Sigmoid colon (tissue), 7 donors: Measurements from ENCODE around the gene COL5A2. TPM values are rescaled to one million over a fixed set of nuclear protein-coding genes. Genes with fewer than 3 reads are reported as not detected.
A peak's percentile ranks its signal among the peaks of the same experiment; 100 is the strongest.

ENCODE experiments used
- DNase-seq: peaks from one replicate; pipeline ENCODE4 v3.0.0-alpha.2; 2019
- H3K27ac ChIP-seq, 4 donors: fragments of 200-600 bp; sonication (generic); one replicate each; pipeline ENCODE4 v1.5.1; 2016 to 2019; ENCODE audit warnings: mild to moderate bottlenecking in 1 of 4
- H3K27me3 ChIP-seq, 3 donors: fragments of 200-600 bp; sonication (generic); one replicate each; pipeline ENCODE4 v1.5.1; 2019; ENCODE audit warnings: mild to moderate bottlenecking in 1 of 3
- H3K36me3 ChIP-seq, 4 donors: fragments of 200-600 bp; sonication (generic); one replicate each; pipeline ENCODE4 v1.5.1; 2016 to 2019
- H3K4me1 ChIP-seq, 4 donors: fragments of 200-600 bp; sonication (generic); one replicate each; pipeline ENCODE4 v1.5.1; 2017 to 2019
- H3K4me3 ChIP-seq, 4 donors: fragments of 200-600 bp; sonication (generic); one replicate each; pipeline ENCODE4 v1.5.1; 2017 to 2019; ENCODE audit warnings: mild to moderate bottlenecking in 2 of 4, moderate library complexity in 1 of 4
- H3K9me3 ChIP-seq, 4 donors: fragments of 200-600 bp in 3 of 4; sonication (generic) in 3 of 4; one replicate each; pipeline versions ENCODE4 v1.5.1 to v1.6.1; 2013 to 2019
- CTCF ChIP-seq, 4 experiments: fragments of 450-650 bp in 3 of 4; fragments of 200-600 bp in 1 of 4; IDR thresholded peaks; one replicate each; pipeline ENCODE4 v1.5.1; 2016 to 2019; ENCODE audit warnings: antibody characterized with exemption in 4 of 4, mild to moderate bottlenecking in 3 of 4, moderate library complexity in 2 of 4
- EP300 ChIP-seq, 4 donors: sonication (generic); formaldehyde crosslinking; IDR thresholded peaks; one replicate each; pipeline ENCODE4 v1.6.1; 2017; ENCODE audit warnings: antibody characterized with exemption in 4 of 4
- POLR2A ChIP-seq, 2 donors: fragments of 450-650 bp; IDR thresholded peaks; one replicate each; pipeline ENCODE4 v1.6.1; 2016; ENCODE audit warnings: antibody characterized with exemption in 2 of 2, mild to moderate bottlenecking in 2 of 2, moderate library complexity in 2 of 2
- POLR2AphosphoS5 ChIP-seq, 4 donors: sonication (generic); formaldehyde crosslinking; IDR thresholded peaks; one replicate each; pipeline ENCODE4 v1.6.1; 2017; ENCODE audit warnings: antibody characterized with exemption in 4 of 4
- WGBS, 2 donors: extraction: QIAGEN DNeasy Blood & Tissue Kit; methylation state at CpG; one replicate each; pipeline ENCODE4 v1.1.7; 2013; 5-methylcytosine and 5-hydroxymethylcytosine counted together
- intact Hi-C: fragments of 100-400 bp; cut with DNase I; formaldehyde crosslinking; loops from one replicate; pipeline ENCODE4 v1.15.1; 2023
- polyA plus RNA-seq, 3 donors: library from polyadenylated mRNA; stranded (reverse); fragments of 200-250 nt; gene quantifications; one replicate each; pipeline ENCODE4 v1.2.3, GENCODE V29; 2013
- total RNA-seq, 4 donors: library from RNA; depleted of rRNA; stranded (reverse); fragments of >200 nt; gene quantifications; one replicate each; pipeline ENCODE4 v1.1.0, GENCODE V29; 2016
- donor health status: healthy with polysubstance abuse.
- donor health status: Bipolar disorder and iron deficiency.
- donor health status: healthy.

Gene COL5A2
- total and polyA plus RNA-seq, 7 donors, result 3.6 to 164 (median 60.9) TPM

GRCh38 chr2:189088591-189089205 is 90.9 kb downstream of the COL5A2 start:
- Histone ChIP-seq H3K9me3 (no peaks in the 10 kb centered on the region), H3K4me3 (no peak overlapping the region), H3K27me3 (no peaks in the 10 kb centered on the region), H3K4me1 (peaks cover 0 to 21% (median 21%) of the 10 kb centered on the region in 4 donors), H3K27ac (no peak overlapping the region), H3K36me3 (peaks cover 4 to 76% (median 9%) of the 10 kb centered on the region in 4 donors)
- WGBS, 2 donors, result 29 to 62% methylated on average over 3 of the region's 3 CpGs
- intact Hi-C loops, result no loop called here
- no peak for TF ChIP-seq POLR2AphosphoS5 (IDR thresholded peaks at IDR 0.05)
- TF ChIP-seq EP300 (IDR thresholded peaks at IDR 0.05), result no peak
- no peak for TF ChIP-seq CTCF (IDR thresholded peaks at IDR 0.05)
- no peak for TF ChIP-seq POLR2A (IDR thresholded peaks at IDR 0.05)
- DNase-seq, result no peak

DNA sequence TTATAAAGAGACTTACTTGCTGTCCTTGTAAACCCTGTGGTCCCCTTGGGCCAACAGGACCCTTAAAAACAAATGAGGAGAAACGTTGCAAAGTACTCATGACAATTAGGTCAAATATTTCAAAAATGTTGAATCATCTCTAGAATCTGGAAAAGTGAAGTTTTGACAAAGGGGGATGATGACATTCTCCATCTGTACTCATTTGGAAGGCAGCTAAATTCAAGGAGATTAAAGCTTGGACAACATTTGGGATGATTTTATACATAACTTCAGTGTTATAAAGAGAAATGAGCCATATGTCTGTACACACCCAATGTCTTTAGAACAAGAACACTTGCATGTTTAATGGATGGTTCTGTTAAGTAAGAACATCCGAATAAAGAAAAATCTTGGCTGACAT is 92.9 kb downstream of the COL5A2 start:
- Histone ChIP-seq H3K4me1 (peaks cover 0 to 16% (median 7%) of the 10 kb centered on the region in 4 donors), H3K36me3 (peaks cover 4 to 90% (median 13%) of the 10 kb centered on the region in 4 donors), H3K27ac (no peak overlapping the region), H3K9me3 (no peaks in the 10 kb centered on the region), H3K4me3 (no peak overlapping the region), H3K27me3 (no peaks in the 10 kb centered on the region)
- TF ChIP-seq POLR2AphosphoS5 (IDR thresholded peaks at IDR 0.05), result peak in 2 of 4 donors; percentile 27 to 31
- no peak for TF ChIP-seq CTCF (IDR thresholded peaks at IDR 0.05)
- DNase-seq, result no peak
- 67 to 71% methylated on average over 2 of the region's 2 CpGs for WGBS, 2 donors
- intact Hi-C loops, result no loop called here

GRCh38 chr2:189086250-189086649 is 93.3 kb downstream of the COL5A2 start:
- Histone ChIP-seq H3K36me3 (peaks cover 0 to 88% (median 13%) of the 10 kb centered on the region in 4 donors), H3K9me3 (no peaks in the 10 kb centered on the region), H3K27me3 (no peaks in the 10 kb centered on the region), H3K4me3 (no peak overlapping the region), H3K27ac (no peak overlapping the region), H3K4me1 (peaks cover 0 to 16% (median 7%) of the 10 kb centered on the region in 4 donors)
- 72 to 81% methylated on average over 2 of the region's 2 CpGs for WGBS, 2 donors
- DNase-seq, result no peak
- TF ChIP-seq EP300 (IDR thresholded peaks at IDR 0.05), result no peak
- TF ChIP-seq CTCF (IDR thresholded peaks at IDR 0.05), result no peak
- TF ChIP-seq POLR2A (IDR thresholded peaks at IDR 0.05), result no peak
- no peak for TF ChIP-seq POLR2AphosphoS5 (IDR thresholded peaks at IDR 0.05)
- intact Hi-C loops, result no loop called here

- peaks cover 0 to 16% (median 7%) of the 10 kb centered on the region in 4 donors for H3K4me1 ChIP-seq
- H3K36me3 ChIP-seq, result peaks cover 8 to 88% (median 14%) of the 10 kb centered on the region in 4 donors
- TF ChIP-seq CTCF (IDR thresholded peaks at IDR 0.05) (no peak), POLR2AphosphoS5 (IDR thresholded peaks at IDR 0.05) (no peak), EP300 (IDR thresholded peaks at IDR 0.05) (no peak), POLR2A (IDR thresholded peaks at IDR 0.05) (no peak)
- no peak overlapping the region for H3K4me3 ChIP-seq
- intact Hi-C loops, result no loop called here
- WGBS, 2 donors, result 78 to 79% methylated on average over 3 of the region's 3 CpGs
- H3K27me3 ChIP-seq, result no peaks in the 10 kb centered on the region
- H3K9me3 ChIP-seq, result no peaks in the 10 kb centered on the region
- peak overlapping the region in 1 of 4 donors; percentile 32 for H3K27ac ChIP-seq
- no peak for DNase-seq
These were observed 96.0 kb downstream of the COL5A2 start for GRCh38 chr2:189083606-189084005.

GRCh38 chr2:189083106-189083505 is 96.5 kb downstream of the COL5A2 start:
- H3K27ac ChIP-seq, result peak overlapping the region in 1 of 4 donors; percentile 32
- 88% methylated on average over 2 of the region's 2 CpGs for WGBS, 2 donors
- TF ChIP-seq CTCF (IDR thresholded peaks at IDR 0.05) (no peak), EP300 (IDR thresholded peaks at IDR 0.05) (no peak), POLR2AphosphoS5 (IDR thresholded peaks at IDR 0.05) (no peak), POLR2A (IDR thresholded peaks at IDR 0.05) (no peak)
- no peak for DNase-seq
- no peak overlapping the region for H3K4me3 ChIP-seq
- intact Hi-C loops, result no loop called here
- no peaks in the 10 kb centered on the region for H3K27me3 ChIP-seq
- no peaks in the 10 kb centered on the region for H3K9me3 ChIP-seq
- H3K36me3 ChIP-seq, result peaks cover 8 to 88% (median 14%) of the 10 kb centered on the region in 4 donors
- peaks cover 0 to 16% (median 7%) of the 10 kb centered on the region in 4 donors for H3K4me1 ChIP-seq
